Measurements from ENCODE around the gene RACGAP1. TPM values are rescaled to one million over a fixed set of nuclear protein-coding genes. Genes with fewer than 3 reads are reported as not detected.

RACGAP1 gene
- total and polyA plus RNA-seq, 2 experiments from 2014 or later, result 19.0 to 52.8 TPM

DNA sequence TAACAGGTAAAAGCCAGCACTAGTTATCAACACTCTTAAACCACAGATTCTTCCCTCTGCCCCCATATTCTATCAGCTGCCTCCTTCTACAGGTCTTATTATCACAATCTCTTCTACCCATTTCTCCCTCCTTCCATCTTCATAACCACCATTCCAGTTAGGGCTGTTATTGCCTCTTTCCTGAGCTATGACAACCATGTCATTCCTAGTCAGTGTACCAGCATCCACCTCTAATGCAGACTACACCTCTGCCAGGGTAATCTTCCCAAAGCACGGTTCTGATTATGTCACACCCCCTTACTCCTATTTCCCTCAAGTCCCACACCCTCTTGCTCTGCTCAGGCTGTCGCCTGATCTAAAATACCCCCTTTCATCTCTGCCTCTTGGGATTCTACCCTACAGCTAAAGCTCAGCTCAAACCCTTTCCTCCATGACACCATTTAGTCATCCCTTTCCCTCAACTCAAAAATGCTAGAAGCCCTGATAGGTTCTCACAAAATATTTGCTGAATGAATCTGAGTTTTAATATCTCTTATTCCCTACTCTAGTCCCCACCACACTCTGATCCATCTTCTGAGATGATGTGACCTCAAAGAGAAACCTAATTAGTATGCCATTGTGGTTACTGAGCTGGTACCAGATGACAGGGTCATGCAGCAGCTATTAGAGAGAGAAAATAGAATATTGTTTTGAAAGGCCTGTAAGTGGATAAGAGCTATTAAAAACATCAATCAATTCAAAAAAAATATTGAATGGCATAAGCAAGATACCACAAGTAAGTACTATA, 11.7 kb downstream of the RACGAP1 start (continued):
- TF ChIP-seq, protein P1, sequence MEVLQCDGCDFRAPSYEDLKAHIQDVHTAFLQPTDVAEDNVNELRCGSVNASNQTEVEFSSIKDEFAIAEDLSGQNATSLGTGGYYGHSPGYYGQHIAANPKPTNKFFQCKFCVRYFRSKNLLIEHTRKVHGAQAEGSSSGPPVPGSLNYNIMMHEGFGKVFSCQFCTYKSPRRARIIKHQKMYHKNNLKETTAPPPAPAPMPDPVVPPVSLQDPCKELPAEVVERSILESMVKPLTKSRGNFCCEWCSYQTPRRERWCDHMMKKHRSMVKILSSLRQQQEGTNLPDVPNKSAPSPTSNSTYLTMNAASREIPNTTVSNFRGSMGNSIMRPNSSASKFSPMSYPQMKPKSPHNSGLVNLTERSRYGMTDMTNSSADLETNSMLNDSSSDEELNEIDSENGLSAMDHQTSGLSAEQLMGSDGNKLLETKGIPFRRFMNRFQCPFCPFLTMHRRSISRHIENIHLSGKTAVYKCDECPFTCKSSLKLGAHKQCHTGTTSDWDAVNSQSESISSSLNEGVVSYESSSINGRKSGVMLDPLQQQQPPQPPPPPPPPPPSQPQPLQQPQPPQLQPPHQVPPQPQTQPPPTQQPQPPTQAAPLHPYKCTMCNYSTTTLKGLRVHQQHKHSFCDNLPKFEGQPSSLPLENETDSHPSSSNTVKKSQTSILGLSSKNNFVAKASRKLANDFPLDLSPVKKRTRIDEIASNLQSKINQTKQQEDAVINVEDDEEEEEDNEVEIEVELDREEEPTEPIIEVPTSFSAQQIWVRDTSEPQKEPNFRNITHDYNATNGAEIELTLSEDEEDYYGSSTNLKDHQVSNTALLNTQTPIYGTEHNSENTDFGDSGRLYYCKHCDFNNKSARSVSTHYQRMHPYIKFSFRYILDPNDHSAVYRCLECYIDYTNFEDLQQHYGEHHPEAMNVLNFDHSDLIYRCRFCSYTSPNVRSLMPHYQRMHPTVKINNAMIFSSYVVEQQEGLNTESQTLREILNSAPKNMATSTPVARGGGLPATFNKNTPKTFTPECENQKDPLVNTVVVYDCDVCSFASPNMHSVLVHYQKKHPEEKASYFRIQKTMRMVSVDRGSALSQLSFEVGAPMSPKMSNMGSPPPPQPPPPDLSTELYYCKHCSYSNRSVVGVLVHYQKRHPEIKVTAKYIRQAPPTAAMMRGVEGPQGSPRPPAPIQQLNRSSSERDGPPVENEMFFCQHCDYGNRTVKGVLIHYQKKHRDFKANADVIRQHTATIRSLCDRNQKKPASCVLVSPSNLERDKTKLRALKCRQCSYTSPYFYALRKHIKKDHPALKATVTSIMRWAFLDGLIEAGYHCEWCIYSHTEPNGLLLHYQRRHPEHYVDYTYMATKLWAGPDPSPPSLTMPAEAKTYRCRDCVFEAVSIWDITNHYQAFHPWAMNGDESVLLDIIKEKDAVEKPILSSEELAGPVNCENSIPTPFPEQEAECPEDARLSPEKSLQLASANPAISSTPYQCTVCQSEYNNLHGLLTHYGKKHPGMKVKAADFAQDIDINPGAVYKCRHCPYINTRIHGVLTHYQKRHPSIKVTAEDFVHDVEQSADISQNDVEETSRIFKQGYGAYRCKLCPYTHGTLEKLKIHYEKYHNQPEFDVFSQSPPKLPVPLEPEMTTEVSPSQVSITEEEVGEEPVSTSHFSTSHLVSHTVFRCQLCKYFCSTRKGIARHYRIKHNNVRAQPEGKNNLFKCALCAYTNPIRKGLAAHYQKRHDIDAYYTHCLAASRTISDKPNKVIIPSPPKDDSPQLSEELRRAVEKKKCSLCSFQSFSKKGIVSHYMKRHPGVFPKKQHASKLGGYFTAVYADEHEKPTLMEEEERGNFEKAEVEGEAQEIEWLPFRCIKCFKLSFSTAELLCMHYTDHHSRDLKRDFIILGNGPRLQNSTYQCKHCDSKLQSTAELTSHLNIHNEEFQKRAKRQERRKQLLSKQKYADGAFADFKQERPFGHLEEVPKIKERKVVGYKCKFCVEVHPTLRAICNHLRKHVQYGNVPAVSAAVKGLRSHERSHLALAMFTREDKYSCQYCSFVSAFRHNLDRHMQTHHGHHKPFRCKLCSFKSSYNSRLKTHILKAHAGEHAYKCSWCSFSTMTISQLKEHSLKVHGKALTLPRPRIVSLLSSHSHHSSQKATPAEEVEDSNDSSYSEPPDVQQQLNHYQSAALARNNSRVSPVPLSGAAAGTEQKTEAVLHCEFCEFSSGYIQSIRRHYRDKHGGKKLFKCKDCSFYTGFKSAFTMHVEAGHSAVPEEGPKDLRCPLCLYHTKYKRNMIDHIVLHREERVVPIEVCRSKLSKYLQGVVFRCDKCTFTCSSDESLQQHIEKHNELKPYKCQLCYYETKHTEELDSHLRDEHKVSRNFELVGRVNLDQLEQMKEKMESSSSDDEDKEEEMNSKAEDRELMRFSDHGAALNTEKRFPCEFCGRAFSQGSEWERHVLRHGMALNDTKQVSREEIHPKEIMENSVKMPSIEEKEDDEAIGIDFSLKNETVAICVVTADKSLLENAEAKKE (CRISPR knock-in tag; IDR thresholded peaks at IDR 0.05), result no peak
- TF ChIP-seq EZH2 (IDR thresholded peaks at IDR 0.05; ENCODE audit: low read depth, unreplicated experiment) (no peak), EZH2phosphoT487 (IDR thresholded peaks at IDR 0.05; ENCODE audit: unreplicated experiment) (no peak), POLR2AphosphoS5 (IDR thresholded peaks at IDR 0.05; ENCODE audit: low read depth) (no peak), ZNF114 (CRISPR knock-in tag; IDR thresholded peaks at IDR 0.05) (no peak), STAT1 (IDR thresholded peaks at IDR 0.05; ENCODE audit: unreplicated experiment) (no peak), CREB1 (CRISPR knock-in tag; IDR thresholded peaks at IDR 0.05; ENCODE audit: low read depth) (no peak), ZNF331 (CRISPR knock-in tag; IDR thresholded peaks at IDR 0.05; ENCODE audit: low read depth) (no peak)
- TF ChIP-seq, protein P2, sequence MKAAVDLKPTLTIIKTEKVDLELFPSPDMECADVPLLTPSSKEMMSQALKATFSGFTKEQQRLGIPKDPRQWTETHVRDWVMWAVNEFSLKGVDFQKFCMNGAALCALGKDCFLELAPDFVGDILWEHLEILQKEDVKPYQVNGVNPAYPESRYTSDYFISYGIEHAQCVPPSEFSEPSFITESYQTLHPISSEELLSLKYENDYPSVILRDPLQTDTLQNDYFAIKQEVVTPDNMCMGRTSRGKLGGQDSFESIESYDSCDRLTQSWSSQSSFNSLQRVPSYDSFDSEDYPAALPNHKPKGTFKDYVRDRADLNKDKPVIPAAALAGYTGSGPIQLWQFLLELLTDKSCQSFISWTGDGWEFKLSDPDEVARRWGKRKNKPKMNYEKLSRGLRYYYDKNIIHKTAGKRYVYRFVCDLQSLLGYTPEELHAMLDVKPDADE (IDR thresholded peaks at IDR 0.05), result no peak

All from GM23338 (cell line).